ENCODE results near the gene MDN1.
"Not testable (repeated sequence)": the region's sequence is repeated elsewhere in the genome, so short reads cannot be mapped to it uniquely, and the experiment has no call there.

The MDN1 gene

GRCh38 chr6:89750338-89750737 lies 69.3 kb downstream of the MDN1 start:
- no peak for DNase-seq

- DNase-seq: no peak
These were observed 69.7 kb downstream of the MDN1 start for GRCh38 chr6:89749918-89750317.

DNA sequence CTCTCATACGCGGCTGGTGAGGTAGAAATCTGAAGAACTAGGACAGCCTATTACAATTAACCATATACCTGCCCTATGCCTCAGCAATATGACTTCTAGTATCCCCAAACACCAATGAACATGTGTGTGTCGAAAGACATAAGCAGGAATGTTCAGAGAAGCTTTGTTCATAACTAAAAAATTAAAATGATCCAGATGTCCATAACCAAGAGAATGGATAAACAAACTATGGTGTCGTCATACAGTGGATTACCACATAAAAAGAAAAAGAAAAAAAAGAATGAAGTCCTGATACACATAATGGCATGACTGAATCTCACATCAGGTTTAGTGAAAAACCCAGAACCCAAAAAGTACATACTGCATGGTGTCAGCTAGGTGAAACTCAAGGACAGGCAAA lies 73.9 kb downstream of the MDN1 start:
- no peak for DNase-seq

DNA sequence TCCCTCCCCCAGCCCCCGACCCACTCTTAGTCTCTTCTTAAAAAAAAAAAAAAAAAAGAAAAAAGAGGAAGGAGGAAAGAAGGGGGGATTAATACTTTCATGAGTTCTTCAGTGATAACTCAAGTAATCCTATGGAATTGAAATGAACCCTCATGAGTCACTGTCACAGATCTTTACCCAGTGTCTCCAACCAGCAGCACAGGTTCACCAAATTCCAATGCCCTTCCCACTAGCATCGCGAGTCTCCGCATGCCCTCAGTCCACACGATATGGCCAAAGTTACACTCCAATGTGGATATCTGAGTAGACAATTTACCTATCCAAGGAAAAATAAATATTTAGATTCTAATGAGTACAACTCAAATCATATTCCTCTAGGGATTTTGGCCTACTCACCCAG lies 74.5 kb downstream of the MDN1 start:
- DNase-seq: no peak

GRCh38 chr6:89736893-89737292 lies 82.7 kb downstream of the MDN1 start:
- no peak for DNase-seq

DNA sequence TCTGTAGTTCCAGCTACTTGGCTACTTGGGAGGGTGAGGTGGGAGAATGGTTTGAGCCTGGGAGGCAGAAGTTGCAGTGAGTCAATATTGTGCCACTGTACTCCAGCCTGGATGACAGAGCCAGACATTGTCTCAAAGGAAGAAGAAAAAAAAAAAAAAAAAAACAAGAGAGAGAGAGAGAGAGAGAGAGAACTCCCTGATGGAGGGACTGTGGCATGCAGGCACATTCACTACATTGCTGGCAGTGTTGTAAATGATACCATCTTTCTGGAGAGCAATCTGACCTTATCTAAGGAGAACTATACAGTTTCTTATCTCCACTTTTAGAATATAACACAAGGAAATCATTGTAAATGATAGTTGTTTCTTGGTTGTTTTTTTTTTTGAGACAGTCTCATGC lies 85.1 kb downstream of the MDN1 start:
- no peak for DNase-seq

DNA sequence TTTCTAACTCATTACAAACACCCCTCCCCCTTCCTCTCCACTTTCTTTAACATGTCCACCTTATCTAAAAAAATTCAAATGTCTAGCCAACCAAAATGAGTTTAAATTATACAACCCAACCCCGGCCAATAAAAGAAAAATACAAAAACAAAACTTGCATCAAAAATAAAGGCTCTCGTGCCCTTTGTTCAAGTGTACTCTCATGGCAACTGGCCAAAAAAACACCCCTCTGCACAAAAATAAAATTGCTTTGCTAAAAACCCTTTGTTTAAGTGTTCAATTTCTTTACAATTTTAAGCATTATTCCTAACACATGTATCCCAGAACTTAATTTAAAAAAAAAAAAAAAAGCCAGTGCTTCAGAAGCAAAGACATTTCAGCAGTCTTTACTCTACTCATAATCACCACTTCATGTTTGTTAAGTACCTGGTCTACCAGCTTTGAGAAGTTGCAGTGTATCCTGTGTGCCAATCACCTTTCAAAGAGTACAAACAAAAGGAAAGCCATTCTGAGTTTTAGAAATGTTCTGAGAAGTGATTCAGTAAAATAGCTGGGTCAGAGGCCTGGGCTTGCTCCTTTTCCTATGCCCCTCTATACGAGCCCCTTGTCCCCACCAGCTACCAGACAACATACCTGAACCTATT lies 87.5 kb downstream of the MDN1 start:
- DNase-seq: no peak

DNA sequence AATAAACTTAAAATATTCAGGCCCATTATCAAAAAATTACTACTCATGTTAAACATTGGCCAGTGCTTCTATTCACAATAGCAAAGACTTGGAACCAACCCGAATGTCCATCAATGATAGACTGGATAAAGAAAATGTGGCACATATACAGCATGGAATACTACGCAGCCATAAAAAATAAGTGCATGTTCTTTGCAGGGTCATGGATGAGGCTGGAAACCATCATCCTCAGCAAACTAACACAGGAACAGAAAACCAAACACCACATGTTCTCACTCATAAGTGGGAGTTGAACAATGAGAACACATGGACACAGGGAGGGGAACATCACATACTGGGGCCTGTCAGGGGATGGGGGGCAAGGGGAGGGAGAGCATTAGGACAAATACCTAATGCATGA lies 88.3 kb downstream of the MDN1 start:
- DNase-seq: not testable (repeated sequence)

DNA sequence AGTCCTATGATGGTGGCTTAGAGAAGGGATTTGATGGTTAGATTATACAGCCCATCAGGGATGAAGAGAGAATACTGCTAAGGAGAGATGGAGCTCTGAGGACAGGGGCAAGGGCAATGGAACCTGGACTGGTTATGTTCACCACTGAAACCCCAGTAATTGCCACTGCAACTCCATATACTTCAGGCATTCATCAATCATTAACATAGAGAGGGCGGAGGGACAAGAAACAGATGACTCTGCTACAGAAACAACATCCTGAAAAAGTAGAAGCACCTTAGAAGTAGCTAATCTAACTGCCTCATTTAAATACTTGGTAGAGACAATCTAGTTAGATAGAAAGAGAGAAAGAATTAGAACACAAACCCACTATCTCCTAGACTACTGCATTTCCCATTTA lies 89.8 kb downstream of the MDN1 start:
- no peak for DNase-seq

- no peak for DNase-seq
These were observed 92.1 kb downstream of the MDN1 start for GRCh38 chr6:89727501-89727900.

DNA sequence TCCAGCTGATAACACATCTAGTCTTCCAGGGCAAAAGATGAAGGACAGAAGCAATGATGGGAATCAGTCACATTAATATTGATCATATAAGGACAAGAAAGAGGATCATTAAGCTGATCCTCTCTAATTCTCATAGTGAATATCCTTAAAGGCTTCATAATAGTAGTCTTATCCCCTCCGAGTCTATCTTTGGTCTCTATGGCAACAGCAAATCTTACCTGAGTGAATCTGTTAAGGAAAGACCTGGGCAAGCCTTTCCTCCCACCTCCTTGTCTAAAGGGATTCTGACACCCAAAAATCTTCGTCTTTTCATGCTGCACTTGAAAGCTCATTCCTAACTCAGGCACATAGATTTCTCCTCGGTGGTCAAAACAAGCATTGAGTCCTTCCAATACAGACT lies 94.6 kb downstream of the MDN1 start:
- DNase-seq: no peak

DNA sequence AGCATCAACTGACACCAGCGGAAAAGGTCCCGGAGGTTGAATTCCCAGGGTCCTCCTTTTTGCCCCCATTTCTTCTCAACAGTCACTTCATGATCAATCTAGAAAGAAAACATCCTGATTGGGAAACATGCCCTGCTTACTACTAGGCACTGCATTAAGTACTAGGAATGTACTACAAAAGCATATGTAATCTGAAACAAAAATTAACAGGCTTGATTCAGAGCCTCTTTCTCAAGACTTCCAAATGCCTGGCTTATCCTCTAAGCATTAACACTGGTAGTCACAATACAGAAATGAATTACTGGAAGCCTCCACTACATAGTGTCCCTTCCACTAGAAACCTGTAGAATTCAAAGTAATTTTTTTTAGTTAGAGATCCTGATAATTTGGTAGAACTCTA lies 96.5 kb downstream of the MDN1 start:
- DNase-seq: no peak

GRCh38 chr6:89716532-89716931 lies 103.1 kb downstream of the MDN1 start:
- no peak for DNase-seq

DNA sequence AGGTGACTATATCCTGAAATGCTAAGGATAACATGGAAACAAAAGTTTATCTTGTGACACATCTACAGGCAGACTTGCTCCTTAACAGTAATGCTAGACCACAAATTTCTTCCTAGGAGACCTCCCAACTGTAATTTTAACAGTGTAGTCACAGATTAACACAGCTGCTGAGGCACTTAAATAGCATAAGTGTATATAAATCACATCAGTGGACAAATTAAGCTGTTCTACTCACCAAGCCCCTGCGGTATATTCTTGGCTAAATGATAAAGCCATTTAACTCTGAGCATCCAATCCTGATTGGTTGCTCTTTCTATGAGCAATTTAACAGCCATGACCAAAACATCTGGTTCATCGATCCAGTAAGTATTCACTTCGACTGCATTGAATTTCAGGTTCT lies 107.8 kb downstream of the MDN1 start:
- DNase-seq: no peak

DNA sequence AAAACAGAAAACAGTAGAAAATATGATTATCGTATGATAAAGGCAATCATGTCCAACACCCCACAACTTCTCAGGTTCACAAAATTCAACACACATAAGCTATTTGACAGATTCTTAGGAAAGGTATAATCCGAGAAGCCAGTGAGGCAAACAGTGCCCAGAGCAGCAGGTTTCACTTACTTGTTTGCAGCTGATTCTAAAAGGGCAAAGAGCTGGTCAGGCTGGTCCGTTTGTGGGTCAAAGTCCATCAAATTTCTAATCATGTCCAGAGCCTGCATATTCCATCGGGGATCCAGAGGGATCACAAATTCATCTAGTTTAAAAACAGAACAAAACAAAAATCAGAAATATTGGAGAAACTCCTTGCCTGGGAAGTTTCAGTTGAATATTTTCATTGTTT lies 111.3 kb downstream of the MDN1 start:
- DNase-seq: no peak

DNA sequence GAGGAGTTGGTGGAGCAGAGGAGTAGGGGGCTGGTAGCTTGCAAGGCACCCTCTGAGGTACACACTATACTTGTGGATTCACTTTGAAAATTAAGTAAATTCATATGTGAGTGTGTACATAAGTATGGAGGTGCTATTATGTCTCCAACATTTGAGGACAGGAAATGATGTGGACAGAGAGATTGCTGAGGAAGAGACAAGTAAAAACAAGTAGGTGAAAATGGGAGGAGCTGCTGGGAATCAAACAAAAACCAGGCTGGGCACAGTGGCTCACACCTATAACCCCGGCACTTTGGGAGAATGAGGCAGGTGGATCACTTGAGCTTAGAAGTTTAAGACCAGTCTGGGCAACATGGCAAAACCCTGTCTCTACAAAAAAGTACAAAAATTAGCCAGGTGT lies 111.8 kb downstream of the MDN1 start:
- no peak for DNase-seq

DNA sequence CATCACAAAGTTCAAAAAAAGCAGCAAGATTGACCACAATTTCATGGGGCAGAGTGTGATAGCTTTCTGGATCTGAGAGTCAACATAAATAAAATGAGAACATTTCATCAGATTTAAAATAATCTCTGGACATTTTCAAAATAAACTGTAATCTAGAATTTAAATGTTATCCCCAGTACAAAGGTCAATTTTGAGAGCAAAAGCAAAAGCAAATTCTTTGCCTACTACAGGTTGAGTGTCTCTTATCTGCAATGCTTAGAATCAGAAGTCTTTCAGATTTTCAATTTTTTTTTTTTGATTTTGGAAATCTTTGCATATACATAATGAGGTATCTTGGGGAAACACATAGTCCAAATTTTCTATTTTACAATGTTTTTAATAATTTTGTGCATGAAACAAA lies 113.5 kb downstream of the MDN1 start:
- no peak for DNase-seq

DNA sequence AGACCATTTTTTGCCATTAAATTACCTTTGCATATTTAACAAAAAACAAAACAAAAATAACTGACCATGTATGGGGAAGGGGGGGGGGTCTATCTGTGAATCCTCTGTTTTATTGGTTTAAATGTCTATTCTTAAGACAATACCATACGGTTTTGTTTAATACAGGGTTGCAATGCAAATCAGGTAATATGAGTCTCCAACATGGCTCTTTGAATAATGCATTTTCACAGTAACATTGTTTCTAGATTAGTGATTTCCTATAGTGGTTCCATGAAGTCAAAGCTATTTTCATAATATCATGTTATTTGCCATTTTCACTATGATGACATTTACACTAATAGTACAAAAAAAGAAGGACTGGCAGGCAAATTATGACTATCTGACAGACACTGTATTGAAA lies 116.3 kb downstream of the MDN1 start:
- no peak for DNase-seq

- no peak for DNase-seq
These were observed 117.2 kb downstream of the MDN1 start for GRCh38 chr6:89702349-89702748.

DNA sequence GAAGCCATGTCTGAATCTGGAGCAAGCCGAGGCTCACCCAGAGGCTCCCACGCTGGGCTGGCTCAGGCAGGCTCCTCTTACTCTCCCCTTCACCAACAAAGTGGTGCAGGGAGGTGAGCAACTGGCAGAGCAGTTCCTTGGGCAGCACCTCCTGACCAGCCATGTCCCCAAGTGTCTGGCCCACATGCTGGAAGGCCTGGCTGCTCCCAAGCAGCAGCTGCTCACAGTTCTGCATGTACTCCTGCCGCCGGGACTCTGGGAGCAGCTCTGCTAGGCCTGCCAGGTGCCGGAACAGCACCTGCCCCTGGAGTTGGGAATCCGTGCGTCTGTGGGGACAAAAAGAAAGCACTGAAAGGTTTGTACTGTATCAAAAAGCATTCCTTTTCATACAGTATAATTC lies 123.9 kb downstream of the MDN1 start:
- DNase-seq: no peak

DNA sequence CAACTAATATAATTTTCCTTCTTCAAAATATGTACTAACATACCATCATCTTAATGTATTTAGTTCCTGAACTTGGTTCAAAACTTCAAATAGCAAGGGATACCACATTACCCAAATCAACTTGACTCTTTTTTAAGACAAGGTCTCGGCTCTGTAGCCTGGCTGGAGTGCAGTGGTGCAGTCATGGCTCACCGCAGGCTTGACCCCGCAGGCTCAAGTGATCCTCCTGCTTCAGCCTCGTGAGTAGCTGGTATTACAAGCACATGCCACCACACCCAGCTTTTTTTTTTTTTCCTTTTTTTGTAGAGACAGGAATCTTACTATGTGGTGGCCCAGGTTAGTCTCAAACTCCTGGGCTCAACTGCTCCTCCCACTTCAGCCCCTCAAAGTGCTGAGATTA lies 125.2 kb downstream of the MDN1 start:
- no peak for DNase-seq

DNA sequence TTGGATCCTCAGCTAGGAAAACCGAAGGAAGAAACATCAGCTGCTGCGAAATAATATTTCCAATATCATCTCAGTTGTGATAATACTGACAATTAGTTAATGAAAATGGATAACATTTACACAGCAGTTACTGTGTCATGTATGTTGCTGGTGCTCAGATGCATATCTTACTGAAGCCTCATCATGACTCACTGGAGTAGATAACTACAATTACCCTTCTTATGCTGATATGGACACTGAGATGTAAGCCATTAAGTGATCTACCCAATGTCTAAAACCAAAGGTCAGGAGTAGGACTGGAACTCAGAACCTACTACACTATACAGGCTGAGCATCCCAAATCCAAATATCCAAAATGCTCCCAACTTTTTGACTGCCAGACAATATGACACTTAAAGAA lies 126.4 kb downstream of the MDN1 start:
- DNase-seq: no peak

DNA sequence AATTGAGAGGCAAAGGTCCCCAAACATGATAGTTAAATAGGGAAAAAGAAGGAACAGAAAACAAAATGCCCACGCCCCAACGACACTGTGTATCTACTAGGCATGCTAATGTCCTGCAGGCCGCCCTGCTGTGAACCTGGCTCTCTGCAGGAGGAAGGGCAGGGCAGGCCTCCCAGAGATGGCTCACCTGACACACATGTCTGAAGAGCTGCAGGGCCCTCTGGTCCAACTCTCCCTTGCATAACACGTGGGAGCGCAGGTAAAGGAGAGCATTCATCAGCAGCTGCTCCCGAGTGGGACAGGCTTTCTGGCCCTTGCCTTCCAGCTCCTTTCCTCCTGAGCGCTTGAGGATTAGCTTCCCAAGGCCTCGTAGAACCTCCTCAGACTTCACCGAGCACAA lies 127.3 kb downstream of the MDN1 start:
- no peak for DNase-seq

GRCh38 chr6:89690944-89691324 lies 128.7 kb downstream of the MDN1 start:
- no peak for DNase-seq

GRCh38 chr6:89689732-89690131 lies 129.9 kb downstream of the MDN1 start:
- DNase-seq: no peak

DNA sequence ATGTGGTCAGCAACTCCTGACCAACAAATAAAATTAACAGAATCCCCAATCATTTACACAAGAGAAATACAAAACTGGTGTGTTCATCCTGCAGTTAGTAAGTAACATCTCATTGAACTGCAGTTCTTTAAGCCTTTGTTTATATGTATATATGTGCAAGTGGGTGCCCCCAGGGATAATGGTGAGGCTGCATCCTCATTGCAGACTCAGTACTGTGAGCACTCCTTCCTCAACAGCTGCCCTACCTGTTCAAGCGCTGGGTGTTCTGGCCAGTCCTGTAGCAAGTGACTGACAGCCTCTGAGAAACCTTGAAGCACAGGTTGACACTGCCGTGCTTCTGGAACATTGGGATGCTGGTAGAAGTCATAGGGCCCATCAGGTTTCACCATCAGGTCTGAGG lies 131.3 kb downstream of the MDN1 start:
- no peak for DNase-seq

All from retina (tissue), 1 donor.